BJ (cell line): ENCODE results near the gene KHDC4. TPM values are rescaled to one million over a fixed set of nuclear protein-coding genes. Genes with fewer than 3 reads are reported as not detected.

ENCODE experiments used
- CTCF ChIA-PET: fragments of 350-600 bp; formaldehyde crosslinking; extraction: SDS; loops from one replicate; lab custom pipeline; 2021; ENCODE audit warnings: antibody characterized with exemption, inconsistent platforms; lab: Yijun Ruan, JAX
- POLR2A ChIA-PET: fragments of 300-600 bp; sonication (Branson Sonifier 250); formaldehyde crosslinking; extraction: SDS; loops from one replicate; lab custom pipeline; 2021; ENCODE audit warnings: antibody characterized with exemption; lab: Charles Lee
- DNase-seq: peaks from one replicate; pipeline ENCODE4 v3.0.0-alpha.2; 2011; ENCODE audit warnings: low read depth
- H3K27me3 ChIP-seq: 2 replicates; pipeline ENCODE4 v1.6.0; 2011; ENCODE audit warnings: low read length; ENCODE audit not compliant: control insufficient read depth, insufficient read depth
- H3K36me3 ChIP-seq: 2 replicates; pipeline ENCODE4 v1.5.1; 2011; ENCODE audit warnings: low read length; ENCODE audit not compliant: control insufficient read depth, insufficient read depth
- H3K4me3 ChIP-seq: 2 replicates; pipeline ENCODE4 v1.5.1; 2011; ENCODE audit warnings: low read depth, mild to moderate bottlenecking, control low read depth, low read length
- polyA plus RNA-seq: library from polyadenylated mRNA; depleted of rRNA; stranded (reverse); fragments of >200 nt; gene quantifications from 2 replicates; pipeline ENCODE4 v1.2.3, GENCODE V29; 2011; rRNA removed
- small RNA-seq: library from RNA; depleted of rRNA; stranded (forward); fragments of <200 nt; gene quantifications from one replicate; pipeline ENCODE3, GENCODE V24; 2012; ENCODE audit warnings: low replicate concordance, low read depth; ENCODE audit not compliant: insufficient read length
- TF ChIP-seq, protein P1 (sequence below): IDR thresholded peaks from 2 replicates; pipeline ENCODE4 v1.5.1; 2011; ENCODE audit warnings: low read depth, mild to moderate bottlenecking, control low read depth, inconsistent platforms, low read length, moderate library complexity; ENCODE audit not compliant: insufficient read depth

Gene KHDC4
- polyA plus RNA-seq, 1 experiment: 39.0 TPM

DNA sequence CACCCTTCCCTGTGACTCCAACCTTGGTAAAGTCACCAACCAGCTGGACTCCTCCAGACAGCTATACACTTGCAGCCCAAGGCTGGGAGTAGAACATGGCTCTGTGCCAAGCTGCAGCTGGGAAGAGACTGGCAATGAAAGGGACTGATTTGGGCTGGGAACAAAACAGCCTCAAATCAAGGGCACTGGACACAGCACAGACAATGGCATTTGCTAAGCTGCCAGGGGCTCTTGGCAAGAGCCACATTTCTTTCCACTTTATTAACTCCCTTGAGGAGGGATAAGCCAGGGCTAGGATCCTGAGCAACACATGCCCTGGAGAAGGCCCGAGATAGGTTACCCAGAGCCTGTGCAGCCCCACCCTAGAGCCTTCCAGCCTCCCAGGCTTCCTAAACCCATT is 62.8 kb downstream of the KHDC4 start:
- DNase-seq: no peak
- CTCF ChIA-PET: interaction anchor here (3.1 kb wide), 1 partner anchor 12 kb away, joined by 19 read pairs; no protein-coding TSS in a partner anchor
- TF ChIP-seq, protein P1, sequence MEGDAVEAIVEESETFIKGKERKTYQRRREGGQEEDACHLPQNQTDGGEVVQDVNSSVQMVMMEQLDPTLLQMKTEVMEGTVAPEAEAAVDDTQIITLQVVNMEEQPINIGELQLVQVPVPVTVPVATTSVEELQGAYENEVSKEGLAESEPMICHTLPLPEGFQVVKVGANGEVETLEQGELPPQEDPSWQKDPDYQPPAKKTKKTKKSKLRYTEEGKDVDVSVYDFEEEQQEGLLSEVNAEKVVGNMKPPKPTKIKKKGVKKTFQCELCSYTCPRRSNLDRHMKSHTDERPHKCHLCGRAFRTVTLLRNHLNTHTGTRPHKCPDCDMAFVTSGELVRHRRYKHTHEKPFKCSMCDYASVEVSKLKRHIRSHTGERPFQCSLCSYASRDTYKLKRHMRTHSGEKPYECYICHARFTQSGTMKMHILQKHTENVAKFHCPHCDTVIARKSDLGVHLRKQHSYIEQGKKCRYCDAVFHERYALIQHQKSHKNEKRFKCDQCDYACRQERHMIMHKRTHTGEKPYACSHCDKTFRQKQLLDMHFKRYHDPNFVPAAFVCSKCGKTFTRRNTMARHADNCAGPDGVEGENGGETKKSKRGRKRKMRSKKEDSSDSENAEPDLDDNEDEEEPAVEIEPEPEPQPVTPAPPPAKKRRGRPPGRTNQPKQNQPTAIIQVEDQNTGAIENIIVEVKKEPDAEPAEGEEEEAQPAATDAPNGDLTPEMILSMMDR: no peak
- POLR2A ChIA-PET: no interaction called here
- H3K27me3 ChIP-seq: no peaks in the 10 kb centered on the region
- H3K4me3 ChIP-seq: no peak overlapping the region
- H3K36me3 ChIP-seq: peaks cover 3% of the 10 kb centered on the region

DNA sequence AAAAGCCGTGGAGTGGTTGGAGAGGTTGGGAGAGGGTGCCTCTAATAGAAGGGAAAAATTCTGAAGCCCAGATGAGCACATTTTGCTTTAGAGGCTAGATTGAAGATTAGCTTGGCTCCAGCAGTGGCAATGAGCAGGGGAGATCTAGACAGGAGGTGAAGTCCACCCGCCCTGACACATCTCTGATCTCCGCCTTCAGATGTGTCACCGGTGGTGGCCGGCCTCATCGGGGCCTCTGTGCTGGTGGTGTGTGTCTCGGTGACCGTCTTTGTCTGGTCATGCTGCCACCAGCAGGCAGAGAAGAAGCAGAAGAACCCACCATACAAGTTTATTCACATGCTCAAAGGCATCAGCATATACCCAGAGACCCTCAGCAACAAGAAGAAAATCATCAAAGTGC is 66.4 kb downstream of the KHDC4 start:
- DNase-seq: no peak
- TF ChIP-seq, protein P1: no peak
- no peak overlapping the region for H3K4me3 ChIP-seq
- ChIA-PET POLR2A (no interaction called here), CTCF (no interaction called here)
- H3K27me3 ChIP-seq: no peaks in the 10 kb centered on the region
- peaks cover 3% of the 10 kb centered on the region for H3K36me3 ChIP-seq

DNA sequence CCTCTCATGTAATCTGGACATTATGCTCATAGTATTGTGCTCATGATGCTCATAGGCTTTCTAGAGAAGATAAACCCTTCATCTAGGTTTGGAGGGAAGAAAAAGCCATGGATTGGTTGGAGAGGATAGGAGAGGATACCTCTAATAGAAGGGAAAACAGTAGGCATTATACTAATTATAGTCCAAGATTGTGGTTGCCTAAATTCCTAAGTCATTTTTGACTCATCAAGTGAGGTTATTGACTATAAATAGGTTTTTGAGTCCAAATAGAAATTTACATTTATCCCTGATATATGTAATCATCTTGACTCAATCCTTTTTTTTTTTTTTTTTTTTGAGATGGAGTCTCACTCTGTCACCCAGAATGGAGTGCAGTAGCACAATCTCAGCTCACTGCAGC is 69.8 kb downstream of the KHDC4 start:
- CTCF ChIA-PET: no interaction called here
- TF ChIP-seq, protein P1: no peak
- POLR2A ChIA-PET: no interaction called here
- Histone ChIP-seq H3K4me3 (no peak overlapping the region), H3K36me3 (peaks cover 2% of the 10 kb centered on the region), H3K27me3 (no peaks in the 10 kb centered on the region)
- DNase-seq: no peak

Small RNAs within 50 kb of the gene (small RNA-seq; reads per million reads assigned to genes)
- gene MIR6738 (not detected), gene RF00015 (not detected), gene SCARNA4 (not detected), gene SNORA80E (13.5 reads per million, percentile 79 among the genes with 10 or more reads in this experiment)

Other genes starting within 250 kb of the KHDC4 start
- 57.7 and 57.9 TPM in 2 replicates for gene YY1AP1, start 245.6 kb downstream of the KHDC4 start, polyA plus RNA-seq
- gene DAP3, start 245.3 kb downstream of the KHDC4 start, polyA plus RNA-seq: 131 and 142 TPM in 2 replicates
- gene GON4L, start 77.2 kb downstream of the KHDC4 start, polyA plus RNA-seq: 17.9 and 18.3 TPM in 2 replicates
- gene SYT11, start 74.8 kb downstream of the KHDC4 start, polyA plus RNA-seq: 36.0 and 36.6 TPM in 2 replicates
- gene RIT1, start 23.1 kb downstream of the KHDC4 start, polyA plus RNA-seq: 25.8 and 42.6 TPM in 2 replicates
- gene RXFP4, start 7.2 kb upstream of the KHDC4 start, polyA plus RNA-seq: not detected in 2 replicates
- 130 and 213 TPM in 2 replicates for gene ARHGEF2, start 44.1 kb upstream of the KHDC4 start, polyA plus RNA-seq
- gene SSR2, start 86.5 kb upstream of the KHDC4 start, polyA plus RNA-seq: 891 and 935 TPM in 2 replicates
- 25.7 and 28.3 TPM in 2 replicates for gene UBQLN4, start 119.4 kb upstream of the KHDC4 start, polyA plus RNA-seq
- gene LAMTOR2, start 120.4 kb upstream of the KHDC4 start, polyA plus RNA-seq: 60.0 and 77.4 TPM in 2 replicates
- gene RAB25, start 126.7 kb upstream of the KHDC4 start, polyA plus RNA-seq: not detected in 2 replicates
- gene MEX3A, start 148.1 kb upstream of the KHDC4 start, polyA plus RNA-seq: 1.9 TPM in 2 replicates
- gene LMNA, start 180.3 kb upstream of the KHDC4 start, polyA plus RNA-seq: 537 and 840 TPM in 2 replicates
- gene SEMA4A, start 219.2 kb upstream of the KHDC4 start, polyA plus RNA-seq: 0.49 and 0.77 TPM in 2 replicates